GM21619 (cell line): ENCODE measurements around the gene PRKD1.
A peak's percentile ranks its signal among the peaks of the same experiment; 100 is the strongest.

Source experiments
- ATAC-seq: cut with Tn5 transposase; IDR thresholded peaks from one replicate; pipeline ENCODE4 v1.9.1; 2021; ENCODE audit not compliant: unreplicated experiment

PRKD1 gene

DNA sequence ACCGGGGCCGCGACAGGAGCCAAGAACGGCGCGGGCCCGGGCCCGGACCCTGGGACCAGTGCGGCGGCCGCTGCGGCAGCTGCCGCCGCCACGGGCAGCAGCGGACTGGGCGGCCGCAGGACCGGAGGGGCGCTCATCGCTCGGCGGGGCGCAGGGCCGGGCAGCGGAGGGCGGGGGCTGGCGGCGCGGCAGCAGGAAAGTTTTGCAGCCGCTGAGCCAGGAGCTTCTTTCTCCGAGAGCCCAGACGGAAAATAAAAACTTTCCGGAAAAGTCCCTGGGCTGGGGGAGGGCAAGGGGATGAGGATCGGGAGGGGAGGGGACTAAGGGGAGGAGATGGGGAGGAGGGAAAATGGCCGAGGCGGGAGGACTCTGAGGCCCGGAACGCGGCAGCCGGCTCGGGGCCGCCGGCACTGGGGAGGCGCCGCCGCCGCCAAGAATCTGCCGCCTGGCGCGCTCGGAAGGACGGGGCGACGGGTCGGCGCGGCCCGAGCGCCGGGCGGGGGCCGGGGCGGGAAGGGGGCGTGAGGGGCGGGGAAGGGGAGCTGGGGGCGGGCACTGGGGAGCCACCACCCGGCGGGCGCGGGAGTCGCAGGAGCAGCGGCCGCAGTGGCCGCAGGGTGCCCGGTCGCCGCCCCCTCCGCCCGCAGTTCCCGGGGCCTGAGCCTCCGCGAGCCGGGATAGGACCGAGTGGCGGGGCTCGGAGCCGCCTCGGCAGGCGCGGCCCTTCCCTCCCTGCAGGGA is at the start of gene PRKD1:
PRKD1 (minus strand) TSS at position 472 of the 741 bp plus-strand sequence.
- peak; percentile 31 for ATAC-seq

DNA sequence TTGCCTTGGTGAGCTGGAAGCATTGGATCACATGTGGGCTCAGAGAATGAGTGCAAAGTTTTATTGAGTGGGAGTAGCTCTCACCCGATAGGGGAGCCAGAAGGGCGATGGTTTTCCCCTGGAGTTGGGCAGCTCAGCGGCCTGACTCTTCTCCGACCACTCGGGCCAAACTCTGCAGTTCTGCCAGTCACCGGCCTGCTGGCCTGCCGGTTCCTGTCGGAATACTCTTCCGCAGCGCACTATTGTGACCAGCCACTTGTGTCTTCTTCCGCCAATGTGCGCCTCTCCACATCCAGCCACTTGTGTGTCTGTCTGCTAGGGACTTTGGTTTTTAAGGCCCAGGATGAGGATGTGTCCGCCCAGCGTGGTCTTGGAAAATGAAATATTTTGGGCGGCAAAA is 43.5 kb upstream of the PRKD1 start:
- ATAC-seq: no peak

DNA sequence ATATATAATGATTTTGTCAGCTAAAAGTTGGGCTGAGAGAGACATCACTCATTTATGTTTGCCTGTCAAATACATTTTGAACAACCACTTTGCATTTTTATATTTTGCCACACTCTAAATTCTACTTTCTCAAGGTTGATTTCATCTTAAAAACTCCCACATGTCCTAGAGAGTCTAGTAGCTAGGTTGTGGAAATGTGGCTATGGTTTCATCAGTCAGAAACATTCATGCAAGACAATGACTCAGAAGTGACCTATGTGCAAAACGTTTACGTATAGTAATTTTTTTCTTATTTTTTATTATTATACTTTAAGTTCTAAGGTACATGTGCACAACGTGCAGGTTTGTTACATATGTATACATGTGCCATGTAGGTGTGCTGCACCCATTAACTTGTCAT is 27.4 kb upstream of the PRKD1 start:
- ATAC-seq: no peak

DNA sequence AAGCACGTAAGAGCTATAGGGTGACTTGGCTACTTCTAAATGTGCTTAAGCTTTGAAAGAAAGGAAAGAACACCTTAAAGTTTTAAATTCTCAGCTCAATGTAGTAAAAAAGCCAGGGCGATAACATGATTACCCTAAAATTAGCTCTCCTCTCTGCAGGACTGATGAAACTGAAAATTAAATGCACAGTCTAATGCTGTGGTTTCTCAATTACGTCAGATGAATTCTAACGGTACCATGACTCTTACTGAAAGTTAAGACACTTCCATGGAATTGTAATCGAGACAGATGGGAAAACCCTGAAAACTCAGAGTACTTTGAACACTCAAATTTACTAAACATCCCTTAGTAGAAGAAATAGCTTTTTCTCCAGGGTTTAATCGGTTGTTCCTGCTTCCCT is 25.9 kb upstream of the PRKD1 start:
- ATAC-seq: no peak

DNA sequence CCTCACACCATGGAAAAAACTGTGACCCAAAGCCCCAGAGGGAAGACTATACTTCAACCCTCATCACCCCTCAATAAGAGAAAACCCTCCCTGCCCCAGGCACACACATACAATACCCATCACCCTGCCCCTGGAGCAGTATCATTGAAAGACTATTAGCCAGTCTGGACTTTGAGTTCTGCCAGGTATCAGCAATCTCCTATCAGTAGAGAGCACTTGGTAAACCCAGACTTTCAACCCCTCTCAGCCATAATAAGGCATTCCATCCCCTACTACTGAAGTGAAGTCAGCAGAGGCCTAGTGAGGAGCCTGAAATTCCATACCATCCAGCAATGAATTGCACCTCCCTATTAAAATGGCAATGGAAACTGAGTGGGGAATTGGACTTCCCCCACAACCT is 16.4 kb upstream of the PRKD1 start:
- no peak for ATAC-seq

DNA sequence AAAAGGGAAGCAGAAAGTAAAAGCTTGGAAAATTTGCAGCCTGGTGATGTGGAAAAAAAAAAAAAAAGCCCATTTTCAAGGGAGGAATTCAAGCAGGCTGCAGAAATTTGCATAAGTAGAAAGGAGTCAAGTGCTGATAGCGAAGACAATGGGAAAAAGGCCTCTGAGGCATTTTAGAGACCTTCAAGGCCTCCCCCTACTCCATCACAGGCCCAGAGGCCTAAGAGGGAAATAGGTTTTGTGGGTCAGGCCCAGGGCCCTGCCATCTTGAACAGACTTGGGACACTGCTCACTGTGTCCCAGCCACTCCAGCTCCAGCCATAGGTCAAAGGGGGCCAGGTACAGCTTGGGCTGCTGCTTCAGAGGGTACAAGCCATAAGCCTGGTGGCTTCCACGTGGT is 13.8 kb upstream of the PRKD1 start:
- ATAC-seq: no peak

DNA sequence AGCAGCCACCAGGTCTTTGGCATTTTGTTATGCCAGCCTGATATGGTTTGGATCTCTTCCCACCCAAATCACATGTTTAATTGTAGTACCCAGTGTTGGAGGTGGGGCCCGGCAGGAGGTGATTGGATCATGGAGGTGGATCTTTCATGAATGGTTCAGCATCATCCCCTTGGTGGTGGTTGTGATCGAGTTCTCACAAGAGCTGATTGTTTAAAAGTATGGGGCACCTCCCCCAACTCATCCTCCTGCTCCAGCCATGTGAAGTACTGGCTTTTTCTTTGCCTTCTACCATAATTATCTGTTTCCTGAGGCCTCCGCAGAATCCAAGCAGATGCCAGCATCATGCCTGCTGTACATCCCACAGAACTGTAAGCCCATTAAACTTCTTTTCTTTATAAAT is 12.8 kb upstream of the PRKD1 start:
- no peak for ATAC-seq

DNA sequence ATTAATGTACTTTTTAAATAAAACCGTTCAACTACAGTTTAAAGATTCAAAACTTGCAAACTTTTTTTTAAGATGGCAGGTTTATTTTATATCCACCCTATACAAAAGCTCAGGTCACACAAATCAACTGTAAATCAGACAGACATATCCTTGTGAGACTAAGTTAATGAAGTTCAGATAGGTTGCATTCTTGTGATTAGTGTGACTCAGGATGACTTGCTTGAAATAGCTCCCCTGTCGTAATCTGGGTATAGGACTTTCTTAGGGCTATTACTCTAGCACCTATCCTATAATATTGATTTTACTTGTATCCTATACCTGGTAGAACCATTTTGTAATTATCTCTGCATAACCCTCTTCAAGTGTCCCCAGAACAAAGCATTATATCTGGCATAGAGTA is 9.5 kb upstream of the PRKD1 start:
- ATAC-seq: no peak

DNA sequence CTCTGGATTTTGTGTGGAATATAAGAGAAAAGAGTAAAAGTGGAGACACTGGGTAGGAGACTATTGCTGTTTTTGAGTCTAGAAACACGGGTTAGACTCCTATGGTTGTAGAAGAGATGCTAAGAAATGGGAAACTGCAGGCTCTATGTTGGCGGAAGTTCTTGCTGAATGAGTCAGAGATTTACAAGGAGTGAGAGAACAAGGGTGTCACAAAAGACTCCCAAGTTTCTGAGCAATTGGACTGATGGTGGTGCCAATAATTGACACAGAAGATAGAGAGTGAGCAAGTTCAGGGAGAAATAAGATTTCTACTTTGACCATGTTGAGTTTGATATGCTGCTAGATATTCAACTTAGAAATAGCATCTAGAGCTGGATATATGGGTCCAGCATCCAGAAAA is 2.6 kb upstream of the PRKD1 start:
- ATAC-seq: no peak

DNA sequence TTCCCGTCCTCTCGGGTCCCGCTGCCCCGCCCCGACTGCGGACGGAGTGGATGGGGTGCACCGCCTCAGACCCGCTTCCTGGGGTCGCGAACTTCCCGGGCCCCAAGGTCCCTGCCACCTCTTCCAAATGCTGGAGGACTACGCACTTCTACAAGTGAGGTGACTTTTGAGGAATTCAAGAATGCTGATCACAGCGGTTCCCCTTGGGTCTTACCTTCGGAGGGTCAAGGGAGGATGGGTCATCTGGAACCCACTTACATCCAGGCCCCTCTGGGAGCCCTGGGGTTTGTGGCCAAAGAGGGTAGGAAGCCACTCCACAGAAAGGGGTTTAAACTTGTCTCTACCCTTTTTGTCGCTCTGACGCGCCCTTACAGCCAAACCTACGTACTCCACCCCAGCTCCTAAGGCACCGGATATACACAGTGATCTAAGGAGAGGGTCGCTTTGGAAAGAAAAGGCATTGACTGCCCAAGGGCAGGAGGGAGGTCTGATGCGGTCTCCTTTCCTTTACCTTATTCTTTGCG is 532 bp upstream of the PRKD1 start:
- no peak for ATAC-seq

DNA sequence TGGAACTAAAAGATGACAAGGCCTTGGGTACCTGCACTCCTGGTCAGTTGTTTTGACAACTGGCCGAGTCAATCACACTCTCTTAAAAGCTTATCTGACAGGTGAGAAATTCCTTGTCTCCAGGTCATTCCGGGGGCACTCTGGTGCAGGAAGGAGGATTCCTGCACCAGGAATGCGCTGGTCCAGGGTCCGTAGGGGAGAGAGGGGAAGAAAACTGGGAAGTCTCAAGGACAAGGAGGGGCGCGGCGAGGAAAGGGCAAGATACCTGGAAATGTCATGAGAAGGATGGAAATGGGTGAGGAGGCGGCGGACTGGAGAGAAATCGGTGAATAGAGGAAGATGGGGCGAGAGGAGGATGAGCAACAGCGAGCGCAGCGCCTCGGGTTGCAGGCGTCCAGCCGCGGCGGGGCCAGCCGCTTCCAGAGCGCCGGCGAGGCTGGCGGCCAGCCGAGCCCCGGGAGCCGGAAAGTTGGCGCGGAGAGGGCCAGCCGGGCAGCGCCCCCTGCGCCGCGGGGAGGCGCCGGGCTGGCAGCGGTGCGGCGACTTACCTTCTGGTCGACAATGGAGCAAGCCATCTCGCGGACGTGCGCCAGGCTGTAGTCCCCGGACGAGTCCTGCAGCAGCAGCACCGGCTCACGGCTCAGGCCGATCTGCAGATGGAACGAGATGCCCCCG is 809 bp downstream of the PRKD1 start:
- peak; percentile 48 for ATAC-seq

DNA sequence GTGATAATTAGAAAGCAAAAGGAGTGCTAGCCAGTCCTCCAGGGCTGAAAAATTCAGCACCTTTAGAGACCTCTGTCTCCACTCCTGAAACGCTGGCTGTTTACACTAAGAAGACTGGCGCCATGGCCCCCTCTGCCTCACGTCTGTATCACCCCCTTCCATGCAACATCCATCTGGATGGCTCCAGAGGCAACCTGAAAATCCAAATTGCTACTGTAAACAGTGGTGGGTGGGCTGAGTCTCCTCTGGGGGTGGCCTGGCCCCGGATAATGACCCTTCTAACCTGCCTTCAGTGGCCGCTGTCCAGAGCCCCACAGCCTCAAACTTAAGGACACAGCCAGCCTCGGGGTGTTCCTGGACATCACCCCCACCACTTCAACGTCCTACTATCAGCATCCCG is 1.4 kb downstream of the PRKD1 start:
- no peak for ATAC-seq

DNA sequence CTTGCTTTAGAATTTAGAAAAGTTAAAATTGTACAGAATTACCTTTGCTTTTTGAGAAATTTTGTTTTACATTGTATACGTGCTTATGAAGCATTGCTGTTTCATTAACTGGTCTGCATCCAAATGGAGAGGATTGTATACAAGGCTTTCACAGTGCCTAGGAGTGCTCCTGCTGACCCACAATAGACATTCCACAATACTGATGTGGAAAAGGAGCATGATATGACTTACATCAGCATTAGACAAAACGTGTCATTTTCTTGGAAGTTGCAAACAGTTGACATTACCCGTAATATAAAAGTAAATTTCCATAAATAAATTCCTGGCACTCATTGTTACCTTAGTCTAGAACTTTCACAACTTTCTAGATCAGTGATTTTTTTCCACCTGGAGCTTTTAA is 1.9 kb downstream of the PRKD1 start:
- ATAC-seq: no peak

DNA sequence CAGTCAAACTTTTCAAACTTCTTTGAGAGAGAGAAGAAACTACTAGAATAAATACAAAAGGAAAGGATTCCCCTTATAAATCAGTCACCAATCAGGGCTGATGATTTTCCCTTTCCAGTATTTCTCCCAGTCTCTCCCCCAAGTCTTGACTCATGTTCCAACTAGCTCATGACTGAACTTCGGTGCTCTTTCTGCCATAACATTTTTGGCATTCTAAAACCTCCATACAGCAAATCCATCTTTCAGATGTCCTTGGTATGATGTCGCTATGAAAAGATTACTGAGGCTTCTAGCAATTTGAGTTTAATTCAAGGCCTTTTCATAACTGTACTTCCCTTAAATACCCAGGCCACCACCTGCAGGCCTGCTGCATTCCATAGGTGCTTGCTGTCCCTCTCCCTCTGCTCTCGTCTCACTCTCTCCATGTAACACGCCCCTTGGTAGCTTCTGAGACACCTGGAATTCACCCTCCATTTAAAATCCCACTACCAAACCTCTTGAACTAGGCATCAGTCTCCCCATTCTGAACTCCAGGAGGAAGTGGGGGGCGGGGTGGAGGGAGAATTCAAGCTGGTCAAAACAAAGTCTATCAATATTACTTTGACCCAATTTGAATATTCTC is 2.4 kb downstream of the PRKD1 start:
- ATAC-seq: no peak

DNA sequence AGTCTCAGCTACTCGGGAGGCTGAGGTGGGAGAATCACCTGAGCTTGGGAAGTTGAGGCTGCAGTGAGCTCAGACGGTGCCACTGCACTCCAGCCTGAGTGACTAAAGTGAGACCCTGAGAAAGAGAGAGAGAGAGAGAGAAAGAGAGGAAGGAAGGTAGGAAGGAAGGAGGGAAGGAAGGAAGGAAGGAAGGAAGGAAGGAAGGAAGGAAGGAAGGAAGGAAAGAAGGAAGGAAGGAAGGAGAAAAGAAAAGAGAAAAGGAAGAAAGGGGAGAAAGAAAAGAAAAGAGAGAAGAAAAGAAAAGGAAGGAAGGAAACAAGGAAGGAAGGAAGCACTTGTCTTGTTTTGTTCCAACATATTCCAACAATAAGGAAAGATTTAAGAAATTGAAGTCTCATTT is 7.8 kb downstream of the PRKD1 start:
- ATAC-seq: no peak

DNA sequence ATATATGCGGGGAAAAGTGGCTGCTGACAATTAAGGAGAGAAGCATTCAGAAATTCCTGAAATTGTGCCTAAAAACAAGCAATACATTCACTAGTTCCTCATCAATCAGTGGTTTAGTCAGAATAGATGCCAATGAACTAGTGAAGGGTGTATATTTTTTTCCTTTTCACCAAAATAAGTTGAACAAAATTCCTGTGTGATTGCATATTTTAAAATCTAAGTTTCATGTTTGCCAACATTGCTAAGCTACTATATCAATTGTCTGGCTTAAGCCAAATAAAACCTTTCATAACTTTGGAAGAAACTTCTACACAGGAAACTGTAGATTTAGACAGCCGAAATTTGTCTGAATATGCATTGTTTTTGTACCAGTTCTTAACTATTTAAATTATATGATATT is 8.7 kb downstream of the PRKD1 start:
- no peak for ATAC-seq

DNA sequence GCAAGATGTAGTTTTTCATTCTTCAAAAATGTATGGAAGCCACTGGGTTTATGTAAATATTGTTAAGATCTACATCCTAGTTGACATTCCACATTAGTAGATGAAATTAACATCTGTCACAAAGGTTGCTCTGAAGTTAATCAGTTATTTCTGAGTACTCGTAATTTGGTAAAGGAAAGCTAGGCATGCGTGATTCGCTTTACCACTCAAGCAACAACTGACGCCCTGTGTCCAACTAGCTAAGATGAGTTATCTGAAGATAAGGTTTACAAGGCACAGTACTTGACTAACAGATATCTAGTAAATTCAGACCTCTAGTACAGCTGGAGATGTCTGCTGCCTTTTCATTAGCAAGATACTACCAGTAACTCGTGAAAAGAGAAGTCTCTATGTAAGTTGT is 14.1 kb downstream of the PRKD1 start:
- no peak for ATAC-seq

DNA sequence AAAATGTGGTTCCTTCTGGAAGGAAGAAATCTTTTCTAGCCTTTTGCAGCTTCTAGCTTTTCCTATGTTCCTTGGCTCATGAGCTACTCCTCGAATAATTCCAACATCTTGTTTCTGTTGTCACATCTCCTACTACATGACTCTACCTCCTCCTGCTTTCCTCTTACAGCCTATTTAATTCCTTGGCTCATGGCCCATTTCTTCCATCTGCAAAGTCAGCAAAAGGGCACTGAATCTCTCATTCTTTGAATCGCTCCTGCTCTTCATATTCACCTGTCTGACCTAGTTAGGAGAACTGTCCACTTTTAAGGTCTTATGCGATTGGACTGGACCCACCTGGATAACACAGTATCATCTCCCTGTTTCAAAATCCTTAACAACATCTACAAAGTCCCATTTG is 15.8 kb downstream of the PRKD1 start:
- no peak for ATAC-seq

DNA sequence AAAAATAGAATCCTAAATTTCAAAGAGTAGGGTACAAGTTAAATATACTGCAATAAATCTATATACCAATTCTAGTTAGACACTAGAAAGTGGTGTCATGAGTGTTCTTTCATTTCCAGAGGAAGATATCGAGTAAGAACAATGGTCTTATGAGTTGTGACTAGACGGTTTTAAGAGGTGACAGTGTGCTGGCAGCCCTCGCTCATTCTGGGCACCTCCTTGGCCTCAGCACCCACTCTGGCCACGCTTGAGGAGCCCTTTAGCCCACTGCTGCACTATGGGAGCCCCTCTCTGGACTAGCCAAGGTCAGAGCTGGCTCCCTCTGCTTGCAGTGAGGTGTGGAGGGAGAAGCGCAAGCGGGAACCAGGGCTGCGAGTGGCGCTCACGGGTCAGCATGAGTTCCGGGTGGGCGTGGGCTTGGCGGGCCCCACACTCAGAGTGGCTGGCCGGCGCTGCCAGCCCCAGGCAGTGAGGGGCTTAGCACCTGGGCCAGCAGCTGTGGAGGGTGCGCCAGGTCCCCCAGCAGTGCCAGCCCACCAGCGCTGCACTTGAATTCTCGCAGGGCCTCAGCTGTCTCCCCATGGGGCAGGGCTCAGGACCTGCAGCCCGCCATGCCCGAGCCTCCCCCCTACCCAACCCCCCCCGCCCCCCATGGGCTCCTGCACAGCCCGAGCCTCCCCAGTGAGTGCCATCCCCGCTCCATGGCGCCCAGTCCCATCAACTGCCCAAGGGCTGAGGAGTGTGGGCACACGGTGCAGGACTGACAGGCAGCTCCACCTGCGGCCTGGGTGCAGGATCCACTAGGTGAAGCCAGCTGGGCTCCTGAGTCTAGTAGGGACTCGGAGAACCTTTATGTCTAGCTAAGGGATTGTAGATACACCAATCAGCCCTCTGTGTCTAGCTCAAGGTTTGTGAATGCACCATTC is 18.7 kb downstream of the PRKD1 start:
- ATAC-seq: no peak

DNA sequence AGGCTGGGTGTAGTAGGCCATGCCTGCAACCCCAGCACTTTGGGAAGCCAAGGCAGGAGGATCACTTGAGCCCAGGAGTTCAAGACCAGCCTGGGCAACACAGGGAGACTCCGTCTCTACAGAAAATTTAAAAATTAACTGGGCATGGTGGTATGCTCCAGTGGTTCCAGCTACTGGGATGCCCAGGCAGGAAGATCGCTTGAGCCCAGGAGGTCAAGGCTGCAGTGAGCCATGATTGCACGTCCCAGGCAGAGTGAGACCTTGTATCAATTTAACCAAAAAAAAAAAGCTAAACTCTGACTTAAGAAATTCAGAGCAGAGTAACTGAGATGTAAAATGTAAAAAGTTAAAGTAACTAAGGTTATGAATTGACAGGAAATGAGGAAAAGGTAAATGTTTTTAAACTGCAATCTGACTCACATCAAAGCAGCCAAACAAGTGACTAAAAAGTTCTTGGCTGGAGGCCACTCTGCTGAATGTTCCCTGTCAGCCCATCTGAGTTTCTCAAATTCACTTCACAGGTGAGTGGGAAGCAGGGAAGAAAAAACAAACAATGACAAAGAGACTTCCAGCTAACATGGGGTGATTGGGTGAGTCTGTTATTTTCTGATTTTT is 21.3 kb downstream of the PRKD1 start:
- no peak for ATAC-seq

DNA sequence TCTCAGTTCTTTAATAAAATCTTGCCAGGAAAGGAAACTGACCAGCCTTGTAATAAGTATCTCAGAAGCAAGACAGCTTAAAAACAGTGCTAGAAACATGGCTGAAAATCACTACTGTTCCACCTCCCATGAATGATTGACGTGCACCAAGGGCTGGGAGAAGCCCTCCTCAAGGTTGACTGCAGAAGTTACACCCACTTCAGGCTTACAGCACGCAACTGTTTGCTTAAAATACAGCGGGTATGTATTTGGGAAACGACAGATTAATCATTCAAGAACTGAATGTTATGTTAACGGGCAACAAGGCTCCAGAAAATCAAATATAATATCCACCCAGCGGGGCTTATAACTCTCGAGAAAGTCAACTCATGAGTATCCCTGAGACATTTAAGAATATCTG is 22.1 kb downstream of the PRKD1 start:
- no peak for ATAC-seq
